Stimulated activated CD8-positive, alpha-beta memory T cell treated with anti-CD3 and anti-CD28 coated beads, Interleukin-15, amount 100 ng/mL, for 4 hours (primary cell): ENCODE data around the gene UTS2.

Experiments used
- DNase-seq, 2 donors: peaks; one replicate each; pipeline ENCODE4 v3.0.0-alpha.2; 2020; ENCODE audit warnings: low read depth in 2 of 2

The UTS2 gene

DNA sequence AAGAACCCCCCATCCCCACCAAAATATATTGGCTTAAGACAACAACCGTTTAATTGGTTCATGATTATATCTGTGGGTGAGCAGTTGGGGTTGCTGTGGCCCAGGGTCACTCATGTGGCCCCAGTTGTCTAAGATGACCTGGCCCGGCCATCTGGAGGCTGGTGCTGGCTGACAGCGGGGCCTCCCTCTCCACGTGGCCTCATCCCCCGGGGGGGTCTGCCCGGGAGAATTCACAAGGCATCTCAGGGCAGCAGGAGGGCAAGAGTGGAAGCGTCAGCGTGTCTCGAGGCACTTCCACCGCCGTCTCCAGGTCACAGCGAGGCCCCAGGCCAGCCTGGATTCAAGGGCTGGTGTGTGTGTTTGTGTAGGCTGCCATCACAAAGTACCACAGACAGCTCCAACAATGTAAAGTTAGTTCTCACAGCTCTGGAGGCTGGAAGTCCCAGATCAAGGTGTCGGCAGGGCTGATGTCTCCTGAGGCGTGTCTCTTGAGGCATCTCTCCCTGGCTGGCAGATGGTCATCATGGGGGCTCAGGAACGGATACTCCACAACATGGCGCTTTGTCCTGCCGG, 11.0 kb upstream of the UTS2 start:
- DNase-seq, result no peak

DNA sequence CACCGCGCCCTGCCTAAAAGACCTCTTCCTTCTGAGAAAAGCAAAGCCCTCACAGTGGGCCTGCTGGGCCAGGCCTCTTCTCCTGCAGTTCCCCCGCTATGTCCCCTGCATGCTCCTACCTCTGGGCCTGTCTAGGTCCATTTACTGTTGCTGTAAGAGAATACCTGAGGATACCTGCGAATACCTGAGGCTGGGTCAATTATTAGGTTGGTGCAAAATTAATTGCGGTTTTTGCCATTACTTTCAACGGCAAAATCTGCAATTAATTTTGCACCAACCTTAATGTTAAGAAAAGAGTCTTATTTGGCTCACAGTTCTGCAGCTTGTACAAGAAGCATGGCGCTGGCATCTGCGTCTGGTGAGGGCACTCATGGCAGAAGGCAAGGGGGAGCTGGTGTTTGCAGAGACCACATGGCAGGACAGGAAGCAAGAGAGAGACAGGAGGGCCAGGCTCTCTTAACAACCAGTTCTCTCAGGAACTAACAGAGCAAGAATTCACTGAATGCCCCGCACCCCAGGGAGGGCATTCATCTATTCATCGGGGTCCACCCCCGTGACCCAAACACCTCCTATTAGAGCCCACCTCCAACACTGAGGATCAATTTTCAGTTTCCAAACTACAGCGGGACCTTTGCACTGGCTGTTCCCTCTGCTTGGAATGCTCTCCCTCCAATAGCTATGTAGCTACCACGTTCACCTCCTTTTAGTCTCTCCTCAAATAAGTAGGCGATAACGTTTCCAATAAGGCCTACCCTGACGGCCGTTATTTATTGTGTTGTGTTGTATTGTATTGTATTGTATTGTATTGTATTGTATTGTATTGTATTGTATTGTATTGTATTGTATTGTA, 9.6 kb upstream of the UTS2 start:
- DNase-seq, result no peak

DNA sequence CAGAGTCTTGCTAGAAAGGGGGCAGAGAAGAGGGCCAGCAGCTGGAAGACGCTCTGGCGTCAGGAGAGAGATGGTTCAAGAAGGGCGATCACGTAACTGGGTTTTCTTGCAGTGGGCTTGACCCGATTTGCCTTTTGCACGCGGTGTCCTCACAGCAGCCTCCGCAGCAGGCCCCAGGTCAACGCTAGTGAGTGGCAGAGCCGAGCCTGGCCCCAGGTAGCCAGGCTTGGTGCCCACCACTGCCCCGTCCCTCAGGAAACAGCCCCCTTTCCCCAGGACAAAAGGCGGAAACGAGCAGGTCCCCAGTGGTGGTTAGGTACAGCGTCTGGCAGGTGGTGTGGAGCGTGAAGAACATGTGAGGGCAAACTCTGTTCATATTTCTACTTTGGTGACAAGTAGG, 8.6 kb upstream of the UTS2 start:
- no peak for DNase-seq

DNA sequence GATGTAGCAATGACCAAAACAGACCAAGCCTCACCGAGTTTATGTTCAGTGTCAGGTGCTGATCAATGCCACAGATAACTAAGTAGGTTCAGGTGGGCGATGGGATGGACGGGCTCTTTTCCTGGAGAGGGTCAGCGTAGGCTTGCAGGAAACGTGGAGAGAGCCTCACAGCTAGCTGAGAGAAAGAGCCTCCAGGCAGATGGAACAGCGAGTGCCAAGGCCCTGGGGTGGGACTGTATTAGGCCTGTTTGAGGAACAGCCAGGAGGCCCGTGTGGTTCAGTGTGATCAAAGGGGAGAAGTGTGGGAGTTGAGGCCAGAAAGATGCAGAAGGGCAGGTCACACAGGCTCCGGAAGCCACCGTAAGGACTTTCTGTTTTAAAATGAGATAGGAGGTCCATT, 7.3 kb upstream of the UTS2 start:
- DNase-seq, result no peak

DNA sequence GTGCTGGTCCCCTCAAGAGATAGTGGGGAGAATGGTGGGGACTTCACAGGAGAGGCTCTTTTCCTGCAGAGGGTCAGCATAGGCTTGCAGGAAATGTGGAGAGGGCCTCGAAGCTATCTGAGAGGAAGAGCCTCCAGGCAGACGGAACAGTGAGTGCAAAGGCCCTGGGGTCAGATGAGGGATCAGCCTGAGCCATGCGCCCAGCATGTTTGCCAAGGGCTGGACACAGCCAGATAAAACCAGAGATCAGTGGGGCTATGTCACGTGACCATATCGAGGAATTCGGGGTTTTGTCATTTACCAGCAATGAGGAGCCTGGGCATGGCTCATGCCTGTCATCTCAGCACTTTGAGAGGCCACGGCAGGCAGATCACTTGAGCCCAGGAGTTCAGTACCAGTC, 6.5 kb upstream of the UTS2 start:
- DNase-seq, result no peak

DNA sequence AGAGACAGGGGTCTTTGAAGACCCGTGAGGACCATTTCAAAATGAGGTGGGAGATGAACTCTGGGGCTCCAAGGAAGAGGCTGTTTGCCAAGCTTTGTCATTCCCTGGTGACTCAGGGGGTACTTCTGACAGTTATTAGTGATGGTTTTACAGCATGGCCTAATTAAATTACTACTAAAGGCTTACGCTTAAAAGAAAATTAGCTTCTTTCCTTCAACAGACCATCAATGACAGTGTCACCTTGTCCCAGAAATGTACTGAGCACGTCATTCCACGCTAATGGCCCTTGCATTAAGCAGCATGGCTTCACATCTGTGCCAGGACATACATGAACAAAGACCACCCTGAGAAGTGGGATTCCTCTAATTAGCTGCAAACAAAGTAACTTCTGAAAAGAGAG, 5.1 kb upstream of the UTS2 start:
- DNase-seq, result no peak

DNA sequence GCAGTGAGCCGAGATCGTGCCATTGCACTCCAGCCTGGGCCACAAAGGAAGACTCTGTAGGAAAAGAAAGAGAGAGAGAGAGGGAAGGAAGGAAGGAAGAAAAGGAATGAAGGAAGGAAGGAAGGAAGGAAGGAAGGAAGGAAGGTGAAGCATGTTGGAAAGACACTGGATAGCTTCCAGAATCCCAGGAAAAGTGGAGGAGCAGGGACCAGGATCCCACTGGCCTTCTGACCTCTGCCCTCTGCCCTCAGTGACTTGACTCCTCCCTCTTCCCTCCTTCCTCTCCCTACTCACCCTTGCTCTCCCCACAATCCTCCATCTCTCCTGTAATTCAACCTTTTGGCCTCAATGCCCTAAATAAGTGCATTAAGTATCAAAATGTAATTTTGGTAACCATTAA, 4.1 kb upstream of the UTS2 start:
- no peak for DNase-seq

DNA sequence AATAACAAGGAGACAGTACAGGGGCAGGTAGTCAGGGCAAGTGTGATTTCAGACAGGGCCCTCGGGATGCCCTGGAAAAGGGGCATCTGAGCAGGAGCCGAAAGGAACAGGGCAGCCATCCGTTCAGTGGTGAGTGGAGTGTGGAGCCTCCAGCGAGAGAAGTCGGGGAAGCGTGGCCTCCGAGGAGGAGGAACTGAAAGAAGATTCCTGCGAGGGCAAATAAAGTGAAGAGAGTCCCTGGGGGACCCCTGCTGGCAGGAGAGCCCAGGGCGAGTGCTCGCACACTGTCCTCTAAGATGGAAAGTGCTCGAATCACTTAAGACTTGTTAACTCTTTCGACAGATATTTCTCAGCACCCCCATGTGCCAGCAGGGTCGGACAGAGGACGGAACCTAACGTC, 3.5 kb upstream of the UTS2 start:
- DNase-seq, result no peak

DNA sequence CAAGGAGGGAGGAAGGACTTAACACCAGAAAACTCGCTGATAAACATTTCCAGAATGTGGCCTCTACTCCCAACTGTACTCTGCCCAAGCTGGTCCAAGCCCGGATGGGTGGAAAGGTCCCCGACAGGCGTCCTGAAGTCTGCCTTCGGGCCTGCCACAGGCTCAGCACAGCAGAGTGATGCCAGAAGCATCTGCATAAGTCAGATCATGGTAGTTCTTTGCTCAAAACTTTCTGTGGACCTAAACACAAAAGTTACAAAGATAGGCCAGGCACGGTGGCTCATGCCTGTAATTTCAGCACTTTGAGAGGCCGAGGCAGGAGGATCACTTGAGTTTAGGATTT, 790 bp upstream of the UTS2 start:
- no peak for DNase-seq

DNA sequence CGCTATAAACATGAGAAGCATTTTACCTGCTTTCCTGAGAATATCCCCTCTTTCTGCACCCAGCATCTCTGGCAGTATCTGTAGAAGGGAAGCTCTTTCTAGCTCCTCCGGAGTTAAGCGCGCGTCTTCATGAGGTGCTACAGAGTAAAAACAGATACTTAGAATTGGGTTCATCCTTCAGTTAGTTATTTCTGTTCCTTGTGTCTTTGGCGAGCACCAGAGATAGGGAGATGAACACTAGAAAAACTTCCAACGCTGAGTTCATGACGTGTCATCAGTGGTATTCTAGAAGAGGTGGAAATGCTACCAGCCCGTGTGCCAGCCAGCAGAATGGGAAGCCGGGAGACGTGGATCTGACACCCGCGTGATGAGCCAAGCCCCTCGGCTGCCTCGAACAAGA, 2.1 kb downstream of the UTS2 start:
- no peak for DNase-seq

DNA sequence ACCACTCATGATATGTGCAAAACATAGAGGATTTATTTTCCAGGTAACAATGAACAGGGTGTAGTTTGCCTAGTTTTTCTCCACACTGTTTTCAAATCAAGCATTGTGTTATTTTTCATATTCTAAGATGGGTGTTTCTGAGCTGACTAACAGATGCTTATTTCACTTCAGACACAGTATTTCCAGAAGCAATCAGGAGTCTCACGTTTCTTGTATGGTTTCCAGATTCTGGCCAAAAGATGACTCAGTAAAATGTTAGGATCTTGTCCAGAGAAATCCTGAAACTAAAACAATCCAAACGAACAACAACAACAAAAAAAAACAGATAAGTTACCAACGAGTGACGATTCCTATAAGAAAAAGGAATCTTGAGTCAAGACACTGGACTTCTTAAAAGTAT, 5.3 kb downstream of the UTS2 start:
- no peak for DNase-seq

DNA sequence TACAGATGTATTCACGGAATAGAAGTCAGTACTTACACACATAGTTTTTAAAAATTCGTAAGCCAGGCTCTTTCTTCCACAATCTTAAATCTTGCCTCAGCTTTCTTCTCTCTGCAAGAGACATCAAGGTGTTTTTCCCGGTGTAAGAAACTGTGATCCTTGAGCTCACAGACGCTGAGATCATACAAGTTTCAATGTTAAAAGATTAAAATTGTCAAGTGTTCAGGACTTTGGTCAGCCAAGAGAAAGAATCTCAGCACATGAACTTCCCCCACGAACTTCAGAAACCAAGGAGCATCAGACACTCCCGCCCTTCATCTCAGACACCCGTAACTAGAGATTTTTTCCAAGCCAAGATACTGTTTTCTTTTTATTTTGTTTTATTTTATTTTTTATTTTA, 6.2 kb downstream of the UTS2 start:
- no peak for DNase-seq

DNA sequence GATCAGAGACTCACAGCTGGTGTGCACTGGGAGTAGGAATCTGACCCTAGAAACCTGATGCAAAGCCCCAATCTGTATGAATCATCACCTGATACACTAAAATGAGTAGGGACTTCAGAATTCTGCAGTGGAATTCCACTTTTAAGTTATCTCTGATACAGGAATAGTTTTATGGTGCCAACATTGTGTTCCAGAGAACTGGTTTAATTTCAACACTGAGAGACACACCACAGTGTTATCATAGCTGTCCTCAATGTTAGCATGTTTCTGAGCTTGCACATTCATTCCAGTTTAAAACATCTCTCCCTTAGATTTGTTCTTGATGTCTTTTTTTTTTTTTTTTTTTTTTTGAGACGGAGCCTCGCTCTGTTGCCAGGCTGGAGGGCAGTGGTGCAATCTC, 7.1 kb downstream of the UTS2 start:
- DNase-seq, result no peak

DNA sequence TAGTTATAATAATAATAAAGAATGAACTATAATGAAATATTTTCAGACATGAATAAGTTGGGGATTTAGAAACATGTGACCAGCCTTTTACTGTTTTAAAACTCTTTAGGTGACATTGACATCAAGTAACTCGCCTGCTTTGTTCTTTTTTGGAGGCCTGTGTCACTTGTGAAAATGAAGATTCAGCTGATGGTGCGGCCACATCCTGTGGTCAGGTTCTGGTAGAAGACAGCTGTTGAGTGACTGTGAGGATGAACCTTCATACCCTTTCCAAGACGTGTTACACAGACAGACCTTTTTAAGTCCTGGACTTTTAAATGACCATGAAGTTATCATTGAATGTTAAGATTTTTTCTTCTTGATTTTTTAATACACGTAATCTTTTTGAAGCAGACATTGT, 10.3 kb downstream of the UTS2 start:
- peak in 1 of 2 donors; percentile 12 for DNase-seq

DNA sequence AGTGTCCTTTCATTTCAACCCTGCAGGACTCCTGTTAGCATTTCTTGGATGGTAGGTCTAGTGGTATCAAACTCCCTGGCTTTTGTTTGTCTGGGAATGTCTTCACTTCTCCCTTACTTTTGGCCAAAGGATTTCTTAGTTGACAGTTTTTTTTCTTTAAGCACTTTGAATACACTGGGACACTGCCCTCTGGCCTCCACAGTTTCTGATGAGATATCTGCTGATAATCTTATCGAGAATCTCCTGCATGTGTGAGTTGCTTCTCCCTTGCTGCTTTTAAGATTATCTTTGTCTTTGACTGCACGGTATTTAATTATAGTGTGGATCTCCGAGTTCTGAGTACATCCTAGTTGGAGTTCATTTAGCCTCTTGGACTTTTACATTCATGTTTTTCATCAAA, 13.3 kb downstream of the UTS2 start:
- no peak for DNase-seq

DNA sequence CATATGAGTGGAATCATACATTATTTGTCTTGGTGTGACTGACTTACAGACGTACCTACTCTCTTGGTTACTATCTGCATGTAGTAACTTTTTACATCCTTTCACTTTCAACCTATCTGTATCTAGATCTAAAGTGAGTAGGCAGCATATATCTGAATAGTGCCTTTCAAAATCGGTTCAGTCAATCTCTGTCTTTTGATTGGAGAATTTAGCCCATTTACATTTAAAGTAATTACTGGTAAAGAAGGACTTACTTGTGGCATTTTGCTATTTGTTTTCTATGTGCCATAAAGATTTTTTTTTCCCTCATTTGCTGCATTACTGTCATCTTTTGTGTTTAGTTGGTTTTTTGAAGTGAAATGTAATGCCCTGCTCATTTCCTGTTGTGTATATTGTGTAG, 14.2 kb downstream of the UTS2 start:
- no peak for DNase-seq

DNA sequence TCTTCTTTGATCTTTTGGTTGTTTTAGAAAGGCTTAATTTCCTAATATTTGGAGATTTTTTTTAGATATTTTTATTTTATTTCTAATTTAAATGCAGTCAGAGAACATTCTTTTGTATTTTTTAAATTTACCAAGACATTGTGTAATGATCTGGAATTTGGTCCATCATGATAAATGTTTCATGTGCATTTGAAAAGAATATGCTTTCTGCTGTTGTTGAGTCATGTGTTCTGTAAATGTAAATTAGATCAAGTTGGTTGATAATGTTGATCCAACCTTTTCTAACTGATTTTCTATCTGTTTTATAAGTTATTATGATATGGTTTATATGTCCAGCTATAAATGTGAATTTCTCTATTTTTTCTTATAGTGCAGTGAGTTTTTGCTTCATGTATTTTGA, 19.8 kb downstream of the UTS2 start:
- no peak for DNase-seq

DNA sequence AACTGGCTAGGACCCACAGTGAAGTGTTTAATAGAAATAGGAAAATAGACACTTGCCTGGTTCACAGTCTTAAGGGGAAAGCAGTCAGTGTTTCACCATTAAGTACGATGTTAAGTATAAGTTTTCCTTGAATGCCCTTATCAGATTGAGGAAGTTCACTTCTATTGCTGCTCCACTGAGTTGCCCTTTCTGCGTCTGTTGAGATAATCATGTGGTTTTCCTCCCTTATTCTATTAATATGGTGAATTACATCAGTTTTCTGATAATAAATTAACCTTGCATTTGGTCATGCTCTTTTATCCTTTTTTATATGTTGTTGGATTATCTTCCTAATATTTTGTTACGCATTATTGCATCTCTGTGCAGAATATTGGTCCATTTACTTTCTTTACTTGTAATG, 21.4 kb downstream of the UTS2 start:
- DNase-seq, result no peak

DNA sequence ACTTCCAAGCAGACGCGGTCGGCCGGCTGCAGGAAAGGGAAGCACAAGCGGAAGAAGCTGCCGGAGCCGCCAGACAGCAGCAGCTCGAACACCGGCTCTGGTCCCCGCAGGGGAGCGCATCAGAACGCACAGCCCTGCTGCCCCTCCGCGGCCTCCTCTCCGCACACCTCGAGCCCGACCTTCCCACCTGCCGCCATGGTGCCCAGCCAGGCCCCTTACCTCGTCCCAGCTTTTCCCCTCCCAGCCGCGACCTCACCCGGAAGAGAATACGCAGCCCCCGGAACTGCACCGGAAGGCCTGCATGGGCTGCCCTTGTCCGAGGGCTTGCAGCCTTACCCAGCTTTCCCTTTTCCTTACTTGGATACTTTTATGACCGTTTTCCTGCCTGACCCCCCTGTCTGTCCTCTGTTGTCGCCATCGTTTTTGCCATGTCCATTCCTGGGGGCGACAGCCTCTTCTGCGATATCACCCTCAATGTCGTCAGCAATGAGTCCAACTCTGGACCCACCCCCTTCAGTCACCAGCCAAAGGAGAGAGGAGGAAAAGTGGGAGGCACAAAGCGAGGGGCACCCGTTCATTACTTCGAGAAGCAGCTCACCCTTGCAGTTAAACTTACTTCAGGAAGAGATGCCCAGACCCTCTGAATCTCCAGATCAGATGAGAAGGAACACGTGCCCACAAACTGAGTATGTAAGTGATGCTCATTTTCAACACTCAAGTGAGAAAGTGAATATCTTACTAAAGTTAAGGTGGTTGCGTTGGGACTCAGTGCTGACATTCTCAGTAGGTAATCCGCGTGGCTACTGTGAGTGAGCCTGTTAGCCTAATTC, 25.5 kb downstream of the UTS2 start:
- no peak for DNase-seq

DNA sequence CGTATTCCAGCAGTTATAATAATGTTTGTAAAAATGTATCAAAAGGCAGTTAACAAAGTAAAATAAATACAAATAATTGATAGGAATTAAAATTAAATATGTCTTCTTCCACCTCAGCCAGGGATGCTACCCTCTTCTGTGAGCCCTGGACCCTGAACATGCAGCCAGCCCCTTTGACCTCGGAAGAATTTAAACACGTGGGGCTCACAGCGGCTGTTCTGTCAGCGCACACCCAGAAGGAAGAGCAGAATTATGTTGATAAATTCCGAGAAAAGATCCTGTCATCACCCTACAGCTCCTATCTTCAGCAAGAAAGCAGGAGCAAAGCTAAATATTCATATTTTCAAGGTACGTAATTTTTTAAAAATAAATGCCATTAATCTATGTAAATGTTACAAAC, 26.5 kb downstream of the UTS2 start:
- DNase-seq, result no peak

DNA sequence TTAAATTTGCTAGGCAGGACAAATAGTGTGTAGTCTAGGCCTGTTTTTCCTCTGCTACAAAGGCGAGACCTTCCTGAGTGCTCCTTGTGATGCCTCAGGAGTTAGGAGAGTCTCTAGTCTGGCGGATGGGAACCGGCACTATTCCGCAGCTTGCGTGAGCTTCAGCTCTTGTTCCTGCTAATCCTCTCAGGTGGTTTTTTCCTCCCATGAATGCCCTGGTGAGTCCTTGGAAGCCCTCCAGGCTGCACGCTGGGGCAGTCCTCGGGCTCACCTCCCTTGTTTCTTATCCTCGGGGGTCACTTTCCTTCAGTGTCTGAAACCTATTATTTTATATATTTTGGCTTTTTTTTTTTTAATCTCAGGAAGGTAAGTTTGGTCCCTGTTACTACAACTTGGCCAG, 28.2 kb downstream of the UTS2 start:
- DNase-seq, result no peak

DNA sequence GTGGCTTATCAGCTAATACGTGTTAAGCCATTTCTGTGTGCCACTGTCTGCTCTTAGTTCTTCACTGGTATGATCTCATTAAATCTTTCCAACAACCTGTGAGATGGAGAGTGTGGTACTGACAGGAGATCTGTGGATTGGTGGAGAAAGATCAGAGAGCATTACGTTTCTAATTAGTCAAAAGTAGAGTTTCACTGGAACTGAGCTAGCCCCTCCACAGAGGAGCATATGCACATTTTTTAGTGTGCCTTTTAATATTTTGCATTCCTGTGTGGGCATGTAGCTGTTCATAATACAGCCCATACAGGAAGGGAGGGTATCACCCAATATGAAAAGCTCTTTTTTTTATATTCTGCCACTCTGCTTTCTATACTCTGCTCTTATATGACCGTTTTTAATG, 31.6 kb downstream of the UTS2 start:
- no peak for DNase-seq
